Stimulated activated CD4-positive, alpha-beta T cell treated with anti-CD3 and anti-CD28 coated beads, Interleukin-4, amount 100 ng/mL, for 1 hour (primary cell): ENCODE results near the gene TWIST2.

Source experiments
- DNase-seq: peaks from one replicate; pipeline ENCODE4 v3.0.0-alpha.2; 2020

The TWIST2 gene

DNA sequence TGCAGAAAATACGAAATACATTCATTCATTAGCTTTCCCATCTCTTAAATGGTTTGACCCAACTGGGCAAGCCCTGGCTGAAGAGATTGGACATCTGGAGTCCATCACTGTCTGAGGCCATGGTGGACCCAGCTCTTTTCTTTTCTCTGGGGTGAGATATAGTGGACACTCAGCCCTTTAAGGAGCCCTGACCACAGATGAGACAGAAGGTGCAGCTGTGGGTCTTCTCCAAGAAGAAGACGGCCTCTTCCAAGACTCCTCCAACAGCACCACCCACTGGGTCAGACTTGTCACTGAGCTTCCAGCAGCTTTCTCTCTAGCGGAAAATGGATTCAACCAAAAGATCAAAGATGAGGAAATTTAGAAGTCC lies 27.2 kb downstream of the TWIST2 start:
- DNase-seq, result no peak

DNA sequence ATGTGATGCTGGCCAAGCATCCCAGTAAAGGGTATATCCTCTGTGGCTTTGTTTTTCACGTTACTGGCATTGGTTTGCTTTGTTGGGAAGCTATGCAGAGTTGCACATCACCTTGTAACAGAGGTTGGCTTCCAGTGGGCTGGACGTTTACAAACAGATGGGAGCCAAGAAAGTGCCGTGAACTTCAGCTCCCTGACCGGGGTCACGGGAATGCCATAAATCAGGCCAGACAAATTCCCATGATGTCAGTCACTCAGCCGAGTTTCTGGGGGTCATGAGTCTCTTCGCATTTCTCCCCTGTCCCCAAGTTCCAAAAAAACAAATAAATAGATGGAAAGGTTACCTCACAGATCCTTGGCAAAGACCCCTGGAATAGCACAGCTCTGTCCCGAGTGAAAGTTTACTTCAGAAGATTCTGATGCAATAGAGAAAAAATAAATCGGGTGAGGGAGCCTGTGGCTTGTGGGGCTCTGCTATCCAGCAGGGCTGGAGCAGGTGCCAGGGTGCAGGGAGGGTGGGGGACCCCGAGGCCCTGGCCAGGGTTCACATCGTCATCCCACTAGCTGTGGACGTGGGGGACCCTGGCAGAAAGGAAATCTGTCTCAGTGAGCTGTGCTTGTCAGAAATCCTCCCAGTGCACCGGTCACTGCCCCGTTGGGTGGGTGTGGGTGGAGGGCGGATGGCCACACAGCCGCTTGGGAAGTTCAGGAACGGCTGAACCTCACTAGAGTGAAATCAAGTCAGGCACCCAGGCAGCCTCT lies 27.8 kb downstream of the TWIST2 start:
- DNase-seq, result no peak

DNA sequence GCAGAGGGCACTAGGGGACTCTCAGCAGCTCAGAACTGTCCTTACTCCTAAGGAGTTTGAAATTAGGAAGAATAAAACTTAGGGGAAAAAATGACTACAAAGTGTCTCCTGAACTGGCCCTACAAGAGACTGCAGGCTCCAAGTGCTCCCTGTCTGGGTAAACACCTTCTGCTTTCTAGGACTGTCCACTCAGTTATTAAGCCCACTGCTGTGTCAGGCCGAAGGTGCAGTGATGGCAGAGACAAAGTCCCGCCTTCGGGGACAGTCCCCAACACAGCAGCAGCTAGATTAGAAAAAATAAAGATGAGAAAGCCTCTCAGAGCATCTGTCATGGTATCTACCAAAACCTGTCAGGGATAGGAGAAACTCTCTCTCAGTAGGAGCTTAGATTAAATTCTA lies 28.3 kb downstream of the TWIST2 start:
- DNase-seq, result no peak

- DNase-seq, result no peak
Measured at GRCh38 chr2:238878051-238878735, 30.3 kb downstream of the TWIST2 start.

- DNase-seq, result no peak
Measured at GRCh38 chr2:238879043-238879442, 31.2 kb downstream of the TWIST2 start.

GRCh38 chr2:238879621-238880377 lies 31.9 kb downstream of the TWIST2 start:
- DNase-seq, result no peak

DNA sequence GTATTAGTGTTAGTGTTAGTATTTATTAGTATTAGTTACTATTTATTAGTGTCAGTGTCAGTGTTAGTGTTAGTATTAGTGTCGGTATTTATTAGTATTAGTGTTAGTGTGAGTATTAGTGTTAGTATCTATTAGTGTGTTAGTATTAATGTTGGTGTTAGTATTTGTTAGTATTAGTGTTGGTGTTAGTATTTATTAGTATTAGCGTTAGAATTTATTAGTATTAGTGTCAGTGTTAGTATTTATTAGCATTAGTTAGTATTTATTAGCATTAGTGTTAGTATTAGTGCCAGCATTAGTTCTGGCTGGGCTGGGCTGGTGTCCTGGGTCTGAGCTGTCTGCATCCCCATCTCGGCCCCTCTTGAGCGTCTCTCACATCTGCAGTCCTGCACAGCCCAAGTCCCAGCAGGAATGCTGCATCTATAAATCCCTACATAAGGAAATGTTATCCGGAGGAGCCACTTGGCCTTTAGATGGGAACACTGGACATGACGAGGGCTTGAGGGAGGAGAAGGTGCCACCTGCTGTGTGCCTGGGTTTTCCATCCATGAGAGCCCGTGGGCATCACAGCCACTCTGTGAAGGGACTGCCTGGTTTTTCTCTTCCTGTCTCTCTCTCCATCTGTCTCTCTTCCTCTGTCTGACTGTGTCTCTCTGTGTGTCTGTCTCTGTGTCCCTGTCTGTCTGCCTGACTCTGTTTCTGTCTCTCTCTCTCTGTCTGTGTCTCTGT lies 33.6 kb downstream of the TWIST2 start:
- no peak for DNase-seq

DNA sequence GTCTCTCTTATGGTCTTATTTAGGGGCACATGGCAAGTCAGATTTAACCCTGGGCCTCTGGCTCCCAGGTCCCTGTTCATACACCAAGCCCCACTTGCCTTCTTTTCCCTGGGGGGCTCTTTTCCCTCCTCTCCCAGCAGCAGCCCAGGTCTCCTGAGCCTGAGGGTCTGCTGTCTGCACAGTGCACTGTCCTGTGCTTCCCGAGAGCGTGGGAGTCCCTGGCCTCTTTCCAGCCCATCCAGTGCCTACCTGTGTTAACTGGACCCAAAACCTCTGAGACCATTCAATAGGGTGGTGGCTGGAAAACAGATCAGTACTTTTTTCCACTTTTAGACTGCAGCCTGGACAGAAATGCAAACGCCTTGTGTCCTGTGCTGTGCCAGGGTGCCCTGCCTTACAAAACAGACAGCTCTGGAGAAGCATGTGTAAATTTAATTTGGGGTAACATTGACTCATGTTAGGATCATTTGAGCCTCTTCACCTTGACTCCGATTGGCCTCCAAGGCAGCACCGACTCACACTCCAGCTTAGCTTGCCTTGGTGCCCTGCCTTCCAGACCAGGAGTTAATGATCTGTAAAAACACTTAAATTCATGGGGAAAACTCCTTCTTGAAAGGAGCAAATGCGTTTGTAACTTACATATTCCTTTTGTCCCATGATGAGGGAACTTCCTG lies 34.3 kb downstream of the TWIST2 start:
- DNase-seq, result no peak

DNA sequence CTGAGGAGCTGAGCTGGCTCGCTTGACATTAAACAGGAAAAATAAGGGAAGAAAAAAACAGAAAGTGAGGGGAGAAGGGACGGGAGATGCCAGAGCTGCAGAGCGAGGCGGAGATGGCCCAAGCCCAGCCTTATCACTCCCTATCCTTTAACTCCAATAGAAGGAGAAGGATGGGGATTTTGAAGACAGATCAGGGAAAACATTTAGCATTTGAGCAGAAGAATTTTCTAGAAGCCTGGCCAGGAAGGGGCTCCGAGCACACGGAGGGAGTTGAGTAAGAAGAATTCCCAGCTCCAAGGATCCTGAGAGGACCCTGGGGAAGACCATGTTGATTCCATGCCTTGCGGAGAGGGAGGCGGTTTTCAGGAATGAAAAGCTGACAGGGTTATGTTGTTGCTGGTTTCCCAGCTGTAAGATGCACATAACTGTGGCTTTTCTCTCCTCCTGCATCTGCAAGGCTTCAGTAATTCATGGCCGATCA lies 35.6 kb downstream of the TWIST2 start:
- DNase-seq, result no peak

DNA sequence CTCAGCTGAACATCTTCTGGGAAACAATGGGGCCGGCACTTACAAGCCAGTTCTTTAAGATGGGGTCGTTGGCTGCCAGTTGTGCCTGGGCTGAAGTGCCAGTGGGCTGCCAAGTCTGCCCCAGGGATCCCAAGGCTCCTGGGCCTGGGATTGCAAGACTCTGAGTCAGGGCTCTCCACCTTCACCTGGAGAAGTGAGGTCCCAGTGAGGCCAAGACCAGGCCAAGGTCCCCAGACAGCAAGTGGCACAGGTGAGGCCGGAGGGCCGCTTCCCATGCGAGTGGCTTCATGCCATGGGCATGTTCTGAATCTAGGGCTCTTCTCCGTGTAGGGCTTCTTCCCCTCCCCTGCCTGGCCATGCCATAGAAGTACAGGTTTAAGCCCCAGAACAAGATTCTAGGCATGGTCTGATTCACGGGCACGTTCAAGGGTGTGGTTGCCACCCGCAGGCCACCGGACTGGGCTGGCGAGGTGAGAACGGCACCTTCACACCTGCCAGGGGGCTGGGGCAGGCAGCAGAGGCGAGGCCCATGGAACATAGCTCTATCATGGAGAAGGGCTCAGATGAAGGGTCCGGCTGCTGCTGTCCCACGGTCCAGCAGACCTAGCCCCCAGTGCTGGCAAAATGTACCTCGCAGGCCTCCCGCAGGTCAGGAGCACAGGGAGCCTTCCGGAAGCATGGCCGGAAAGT lies 36.4 kb downstream of the TWIST2 start:
- DNase-seq, result no peak

DNA sequence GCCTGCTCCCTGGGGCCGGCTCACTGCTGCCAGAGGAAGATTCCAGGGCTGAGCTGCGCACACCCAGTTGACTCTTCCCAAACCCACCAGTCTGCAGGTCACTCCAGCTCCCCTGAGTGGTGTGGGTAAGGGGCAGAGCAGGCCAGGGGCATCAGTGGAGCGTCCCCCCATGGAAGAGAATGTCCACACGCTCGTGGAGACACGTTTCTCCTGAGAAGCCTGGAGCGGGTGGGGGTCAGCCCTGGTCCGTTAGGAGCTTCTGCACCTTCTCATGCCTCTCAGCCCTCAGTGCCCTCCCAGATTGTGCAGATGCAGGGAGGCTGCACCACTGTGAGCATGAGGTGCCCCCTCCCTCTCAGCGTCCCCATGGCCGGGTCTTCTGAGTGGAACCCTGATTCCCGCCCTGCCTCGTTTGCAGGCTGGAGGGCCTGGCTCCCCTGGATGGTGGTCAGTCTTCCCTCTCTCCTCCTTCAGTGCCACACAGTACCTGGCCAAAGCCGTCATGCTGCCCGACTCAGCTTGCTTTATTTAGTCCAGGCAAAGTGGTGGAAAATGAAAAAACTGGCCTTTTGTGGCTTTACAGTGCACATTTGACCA lies 37.0 kb downstream of the TWIST2 start:
- DNase-seq, result no peak

DNA sequence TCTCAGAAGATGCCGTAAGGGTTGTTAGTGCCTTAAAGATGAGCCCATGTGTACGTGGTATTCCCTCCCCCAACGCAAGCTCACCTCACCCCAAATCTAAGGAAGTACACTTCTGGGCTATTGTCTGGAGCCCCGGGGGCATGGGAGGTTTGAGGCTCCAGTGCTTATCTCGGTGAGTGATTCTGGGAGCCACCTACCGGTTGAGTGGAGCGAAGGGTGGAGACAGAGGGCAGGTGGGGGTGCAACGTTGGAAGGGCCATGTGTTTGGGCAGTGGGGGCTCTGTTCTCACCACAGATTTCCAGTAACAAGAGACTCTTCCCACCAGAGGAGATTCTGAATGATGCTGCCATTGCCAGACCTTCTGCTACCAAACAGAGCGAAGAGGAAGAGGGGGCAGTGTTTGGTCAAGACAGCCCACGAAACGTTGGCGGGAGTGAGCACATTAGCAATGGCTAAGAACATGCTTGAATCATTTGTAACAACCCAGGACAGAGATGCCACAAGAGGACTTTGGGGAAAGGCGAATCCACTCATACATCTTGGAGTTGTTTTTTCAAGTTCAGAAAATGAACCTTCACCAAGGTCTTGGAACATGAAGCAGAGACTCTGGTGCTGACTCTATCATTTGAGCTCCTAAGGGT lies 38.7 kb downstream of the TWIST2 start:
- no peak for DNase-seq

DNA sequence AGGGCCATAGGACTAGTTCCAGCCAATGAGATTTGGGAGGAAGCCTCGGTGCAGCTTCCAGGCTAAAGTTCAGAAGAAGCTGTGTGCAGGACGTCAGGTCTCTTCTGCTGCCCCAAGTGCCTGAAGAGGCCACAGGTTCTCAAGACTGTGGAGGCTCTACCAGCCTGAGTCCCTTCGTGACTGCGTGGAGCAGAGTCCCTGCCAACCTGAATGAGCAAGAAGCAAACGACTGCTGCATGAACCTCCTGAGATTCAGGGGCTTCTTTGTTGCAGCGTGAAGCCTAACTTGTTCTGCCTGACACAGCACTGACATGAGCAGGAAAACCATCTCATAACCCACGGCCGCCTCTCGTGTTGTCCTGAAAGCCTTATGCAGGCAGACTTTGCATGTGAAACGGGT lies 39.7 kb downstream of the TWIST2 start:
- DNase-seq, result no peak

DNA sequence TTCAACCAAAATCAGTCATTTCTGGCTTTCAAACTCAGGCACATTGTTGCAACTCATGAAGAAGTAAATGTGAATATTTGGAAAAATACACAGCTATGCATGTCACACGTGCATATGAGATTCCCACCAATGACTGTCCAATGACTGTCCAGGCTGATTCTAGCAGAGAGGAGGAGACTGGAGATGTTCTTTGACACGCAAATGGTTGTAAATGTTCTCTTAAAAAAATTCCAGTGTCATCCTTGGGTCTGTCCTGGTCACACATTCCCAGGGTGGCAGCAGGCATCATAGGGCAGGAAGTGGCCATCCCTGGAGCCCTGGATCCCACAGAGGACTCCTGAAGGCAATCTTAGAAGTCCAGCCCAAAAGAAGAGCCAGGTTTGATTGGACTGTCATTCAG lies 40.9 kb downstream of the TWIST2 start:
- no peak for DNase-seq

- no peak for DNase-seq
Measured at GRCh38 chr2:238890131-238890530, 42.2 kb downstream of the TWIST2 start.

DNA sequence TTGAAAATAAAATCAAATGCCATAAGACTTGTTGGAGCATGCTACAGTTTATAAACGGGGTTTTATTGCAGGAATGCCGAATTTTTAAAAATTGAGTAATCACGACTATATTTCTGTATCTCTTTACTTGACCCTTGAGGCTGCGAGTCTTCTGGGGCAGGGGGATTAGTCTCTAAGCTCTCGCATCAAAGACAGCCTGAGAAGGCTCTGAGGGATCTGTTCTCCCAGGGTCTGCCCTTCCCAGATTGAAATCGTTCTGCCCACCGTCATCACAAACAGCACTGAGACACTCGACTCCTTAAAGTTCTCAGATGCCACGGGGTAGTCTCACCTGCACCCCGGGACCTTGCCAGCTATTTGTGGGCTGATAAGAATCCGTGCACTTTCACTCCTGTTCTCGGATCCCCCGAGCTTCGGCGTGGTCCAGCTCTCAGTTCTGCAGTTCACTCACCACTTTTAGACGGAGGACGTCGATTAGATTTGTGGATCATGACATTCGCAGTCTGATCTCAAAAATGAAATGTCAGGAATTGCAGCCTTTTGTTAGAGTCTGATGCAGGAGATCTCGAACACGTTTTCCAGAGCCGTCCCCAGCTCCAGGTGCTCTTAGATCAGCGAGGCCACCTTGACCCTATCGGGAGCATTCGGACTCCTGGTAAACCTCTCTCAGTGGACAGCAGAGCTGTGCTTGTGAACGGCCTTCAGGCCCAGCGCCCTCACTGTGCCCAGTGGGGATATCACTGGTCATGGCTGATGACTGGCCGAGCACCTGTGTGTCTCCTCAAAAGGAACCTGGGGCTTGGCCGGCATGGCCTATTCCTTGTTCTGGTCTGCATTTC lies 43.0 kb downstream of the TWIST2 start:
- no peak for DNase-seq

GRCh38 chr2:238891457-238892203 lies 43.7 kb downstream of the TWIST2 start:
- DNase-seq, result no peak

GRCh38 chr2:238892204-238892500 lies 44.3 kb downstream of the TWIST2 start:
- no peak for DNase-seq

DNA sequence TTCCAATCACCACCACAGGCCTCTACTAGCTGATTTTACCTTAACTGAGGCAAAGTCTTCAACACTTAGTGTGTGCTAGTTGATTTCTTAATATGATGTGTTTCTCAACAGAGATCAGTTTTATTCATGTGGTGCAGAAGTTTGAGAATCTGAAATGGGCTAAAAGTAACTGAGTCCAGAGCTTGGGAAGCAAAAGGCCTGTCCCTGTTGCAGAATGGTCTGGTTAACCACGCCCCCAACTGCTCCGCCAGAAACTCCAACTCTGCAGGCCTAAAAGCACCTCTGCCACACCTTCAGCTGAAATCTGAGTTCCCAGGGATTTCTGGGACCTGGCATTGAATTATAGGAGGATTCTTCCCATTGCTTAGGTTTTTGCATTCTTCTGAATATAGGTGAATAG lies 44.9 kb downstream of the TWIST2 start:
- no peak for DNase-seq
